Measurements from ENCODE around the gene DUSP19. TPM values are rescaled to one million over a fixed set of nuclear protein-coding genes. Genes with fewer than 3 reads are reported as not detected.

Gene DUSP19
- total RNA-seq, 1 experiment from 2014 or later: 3.6 TPM

- POLR2A ChIA-PET: interaction anchor here (0.6 kb wide), 1 partner anchor 46 kb away, joined by 3 read pairs; the partner anchor contains the start of gene DUSP19
- CTCF ChIA-PET: no interaction called here
- no peaks in the 10 kb centered on the region for H3K9me3 Mint-ChIP-seq (ENCODE audit: unreplicated experiment)
- BruUV-seq (replicated peaks): TSS peak; percentile 58
- H3K27ac Mint-ChIP-seq (ENCODE audit: unreplicated experiment): peak within 1 kb of the TSS; percentile 98
- DNase-seq: peak; percentile 91 to 92
- Histone ChIP-seq H3K9me3 (no peaks in the 10 kb centered on the region), H3K4me1 (0 out of 2 replicates have a peak, but pooled peaks cover 5% of the 10 kb centered on the region), H3K27me3 (replicated peaks; ENCODE audit: control insufficient read depth, insufficient read depth, low read length) (no peaks in the 10 kb centered on the region), H3K36me3 (ENCODE audit: control insufficient read depth, insufficient read depth, low read length) (no peaks in the 10 kb centered on the region), H3K4me3 (ENCODE audit: low read depth, low read length) (peak within 1 kb of the TSS; percentile 73)
- TF ChIP-seq, protein P1, sequence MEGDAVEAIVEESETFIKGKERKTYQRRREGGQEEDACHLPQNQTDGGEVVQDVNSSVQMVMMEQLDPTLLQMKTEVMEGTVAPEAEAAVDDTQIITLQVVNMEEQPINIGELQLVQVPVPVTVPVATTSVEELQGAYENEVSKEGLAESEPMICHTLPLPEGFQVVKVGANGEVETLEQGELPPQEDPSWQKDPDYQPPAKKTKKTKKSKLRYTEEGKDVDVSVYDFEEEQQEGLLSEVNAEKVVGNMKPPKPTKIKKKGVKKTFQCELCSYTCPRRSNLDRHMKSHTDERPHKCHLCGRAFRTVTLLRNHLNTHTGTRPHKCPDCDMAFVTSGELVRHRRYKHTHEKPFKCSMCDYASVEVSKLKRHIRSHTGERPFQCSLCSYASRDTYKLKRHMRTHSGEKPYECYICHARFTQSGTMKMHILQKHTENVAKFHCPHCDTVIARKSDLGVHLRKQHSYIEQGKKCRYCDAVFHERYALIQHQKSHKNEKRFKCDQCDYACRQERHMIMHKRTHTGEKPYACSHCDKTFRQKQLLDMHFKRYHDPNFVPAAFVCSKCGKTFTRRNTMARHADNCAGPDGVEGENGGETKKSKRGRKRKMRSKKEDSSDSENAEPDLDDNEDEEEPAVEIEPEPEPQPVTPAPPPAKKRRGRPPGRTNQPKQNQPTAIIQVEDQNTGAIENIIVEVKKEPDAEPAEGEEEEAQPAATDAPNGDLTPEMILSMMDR (IDR thresholded peaks at IDR 0.05; ENCODE audit: insufficient read depth in 1 of 2, low read depth in 1 of 2, low read length in 1 of 2, severe bottlenecking in 1 of 2, unreplicated experiment in 1 of 2): no peak
- intact Hi-C loops (cut with micrococcal nuclease; ENCODE audit: unreplicated experiment): loop anchor here (1.0 to 5.0 kb wide), 4 partner anchors 46 to 142 kb away; partner anchors contain the start of genes DUSP19 and NCKAP1
- peaks cover 14% of the 10 kb centered on the region for H3K4me1 Mint-ChIP-seq (ENCODE audit: low read depth, unreplicated experiment)
- peaks cover 27% of the 10 kb centered on the region for H3K36me3 Mint-ChIP-seq (ENCODE audit: insufficient read depth, unreplicated experiment)
- no peaks in the 10 kb centered on the region for H3K27me3 Mint-ChIP-seq (ENCODE audit: insufficient read depth, unreplicated experiment)
- peak within 1 kb of the TSS; percentile 96 for H3K4me3 Mint-ChIP-seq (ENCODE audit: unreplicated experiment)
These were observed 45.8 kb downstream of the DUSP19 start, which contains the start of gene NUP35 for GRCh38 chr2:183124222-183124956. Gene NUP35, plus strand, starts transcription at chr2:183124443. Its CDS starts 15 bp downstream, at chr2:183124458.

DNA sequence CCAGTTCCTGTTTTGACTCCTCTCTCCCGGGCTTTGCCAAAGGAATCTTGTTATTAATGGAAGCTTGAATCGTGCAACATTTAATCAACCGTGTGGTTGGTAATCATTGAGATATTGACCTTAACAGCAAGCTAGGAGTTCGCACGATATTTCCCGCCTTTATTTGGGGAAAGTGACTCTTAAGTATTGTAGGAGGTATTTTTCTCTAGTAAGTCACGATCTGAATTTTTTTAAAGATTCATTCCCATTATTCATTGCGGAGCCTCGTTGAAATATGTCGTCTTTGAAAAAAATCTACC lies 46.4 kb downstream of the DUSP19 start:
- Histone ChIP-seq H3K36me3 (ENCODE audit: control insufficient read depth, insufficient read depth, low read length) (no peaks in the 10 kb centered on the region), H3K27me3 (replicated peaks; ENCODE audit: control insufficient read depth, insufficient read depth, low read length) (no peaks in the 10 kb centered on the region), H3K4me1 (0 out of 2 replicates have a peak, but pooled peaks cover 5% of the 10 kb centered on the region), H3K4me3 (ENCODE audit: low read depth, low read length) (peak overlapping the region; percentile 73), H3K9me3 (no peaks in the 10 kb centered on the region)
- TF ChIP-seq, protein P1 (IDR thresholded peaks at IDR 0.05; ENCODE audit: insufficient read depth in 1 of 2, low read depth in 1 of 2, low read length in 1 of 2, severe bottlenecking in 1 of 2, unreplicated experiment in 1 of 2): no peak
- no peaks in the 10 kb centered on the region for H3K27me3 Mint-ChIP-seq (ENCODE audit: insufficient read depth, unreplicated experiment)
- ChIA-PET CTCF (no interaction called here), POLR2A (no interaction called here)
- H3K27ac Mint-ChIP-seq (ENCODE audit: unreplicated experiment): peak overlapping the region; percentile 98
- H3K4me3 Mint-ChIP-seq (ENCODE audit: unreplicated experiment): peak overlapping the region; percentile 96
- intact Hi-C loops (cut with micrococcal nuclease; ENCODE audit: unreplicated experiment): loop anchor here (1.0 to 5.0 kb wide), 4 partner anchors 47 to 143 kb away; partner anchors contain the start of genes DUSP19 and NCKAP1
- no peaks in the 10 kb centered on the region for H3K9me3 Mint-ChIP-seq (ENCODE audit: unreplicated experiment)
- BruUV-seq (replicated peaks): no TSS peak
- peaks cover 30% of the 10 kb centered on the region for H3K36me3 Mint-ChIP-seq (ENCODE audit: insufficient read depth, unreplicated experiment)
- no peak for DNase-seq
- peaks cover 14% of the 10 kb centered on the region for H3K4me1 Mint-ChIP-seq (ENCODE audit: low read depth, unreplicated experiment)

DNA sequence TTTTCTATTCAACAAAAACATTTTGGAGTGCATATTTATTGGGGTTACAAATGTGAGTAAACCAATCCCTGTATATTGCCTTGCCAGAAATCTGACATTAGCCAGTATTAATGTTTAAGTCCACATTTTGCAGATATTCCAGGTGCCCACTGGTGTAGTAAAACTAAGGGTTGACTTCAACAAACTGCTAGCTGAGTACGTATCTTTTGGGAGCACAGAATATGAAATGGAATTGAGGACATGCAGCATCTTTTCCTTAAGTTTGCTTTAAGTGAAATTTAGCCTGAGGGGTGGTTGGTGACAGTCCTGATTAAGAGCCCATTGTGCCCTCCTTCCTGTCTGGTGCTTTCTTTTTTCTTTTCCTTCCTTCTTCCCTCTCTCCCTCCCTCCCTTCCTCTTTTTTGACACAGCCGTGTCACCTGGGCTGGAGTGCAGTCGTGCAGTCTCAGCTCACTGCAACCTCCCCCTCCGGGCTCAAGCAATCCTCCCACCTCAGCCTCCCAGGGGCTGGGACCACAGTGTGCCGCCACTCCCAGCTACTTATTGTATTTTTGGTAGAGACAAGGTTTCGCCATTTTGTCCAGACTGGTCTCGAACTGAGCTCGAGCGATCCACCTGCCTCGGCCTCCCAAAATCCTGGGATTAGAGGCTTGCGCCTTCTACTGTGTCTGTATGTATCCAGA lies 47.3 kb downstream of the DUSP19 start:
- intact Hi-C loops (cut with micrococcal nuclease; ENCODE audit: unreplicated experiment): no loop called here
- DNase-seq: no peak
- no TSS peak for BruUV-seq (replicated peaks)
- Mint-ChIP-seq H3K27me3 (ENCODE audit: insufficient read depth, unreplicated experiment) (no peaks in the 10 kb centered on the region), H3K4me1 (ENCODE audit: low read depth, unreplicated experiment) (peaks cover 14% of the 10 kb centered on the region), H3K36me3 (ENCODE audit: insufficient read depth, unreplicated experiment) (peaks cover 30% of the 10 kb centered on the region), H3K27ac (ENCODE audit: unreplicated experiment) (peak overlapping the region; percentile 98), H3K9me3 (ENCODE audit: unreplicated experiment) (no peaks in the 10 kb centered on the region), H3K4me3 (ENCODE audit: unreplicated experiment) (peak overlapping the region; percentile 96)
- Histone ChIP-seq H3K27me3 (replicated peaks; ENCODE audit: control insufficient read depth, insufficient read depth, low read length) (no peaks in the 10 kb centered on the region), H3K36me3 (ENCODE audit: control insufficient read depth, insufficient read depth, low read length) (no peaks in the 10 kb centered on the region), H3K4me3 (ENCODE audit: low read depth, low read length) (peak overlapping the region; percentile 73), H3K9me3 (no peaks in the 10 kb centered on the region), H3K4me1 (0 out of 2 replicates have a peak, but pooled peaks cover 5% of the 10 kb centered on the region)
- CTCF ChIA-PET: no interaction called here
- POLR2A ChIA-PET: no interaction called here
- TF ChIP-seq, protein P1 (IDR thresholded peaks at IDR 0.05; ENCODE audit: insufficient read depth in 1 of 2, low read depth in 1 of 2, low read length in 1 of 2, severe bottlenecking in 1 of 2, unreplicated experiment in 1 of 2): no peak
